Keratinocyte (primary cell): Measurements from ENCODE around the gene VMP1. TPM values are rescaled to one million over a fixed set of nuclear protein-coding genes. Genes with fewer than 3 reads are reported as not detected.
"Not testable (repeated sequence)": the region's sequence is repeated elsewhere in the genome, so short reads cannot be mapped to it uniquely, and the experiment has no call there.

ENCODE experiments used
- DNase-seq: peaks from one replicate; pipeline ENCODE4 v3.0.0-alpha.2; 2011; ENCODE audit warnings: low read depth, missing footprints, low spot score
- FAIRE-seq: peaks from 2 replicates; lab custom pipeline; 2011; peaks lifted over from hg19 to GRCh38; lab: Jason Lieb, UNC
- H2AFZ ChIP-seq: 2 replicates; pipeline ENCODE4 v1.6.0; 2012; ENCODE audit warnings: low read length, control low read depth, inconsistent platforms; ENCODE audit not compliant: control insufficient read depth
- H3K27ac ChIP-seq: 2 replicates; pipeline ENCODE4 v1.5.1; 2011; ENCODE audit warnings: low read length; ENCODE audit not compliant: control insufficient read depth, insufficient read depth
- H3K27me3 ChIP-seq: 3 replicates; pipeline ENCODE4 v1.6.0; 2011; ENCODE audit warnings: low read length; ENCODE audit not compliant: control insufficient read depth, insufficient read depth; ENCODE audit errors: extremely low read depth
- H3K36me3 ChIP-seq, 2 experiments: 2 replicates in 1 of 2; 3 replicates in 1 of 2; pipeline ENCODE4 v1.5.1; 2011; ENCODE audit warnings: low read length in 2 of 2, mild to moderate bottlenecking in 1 of 2; ENCODE audit not compliant: control insufficient read depth in 2 of 2, insufficient read depth in 2 of 2; ENCODE audit errors: extremely low read depth in 1 of 2
- H3K4me1 ChIP-seq: 3 replicates; pipeline ENCODE4 v1.5.1; 2011; ENCODE audit warnings: low read length; ENCODE audit not compliant: control insufficient read depth, insufficient read depth; ENCODE audit errors: extremely low read depth
- H3K4me2 ChIP-seq: 3 replicates; pipeline ENCODE4 v1.6.0; 2011; ENCODE audit warnings: low read depth, low read length; ENCODE audit not compliant: control insufficient read depth, insufficient read depth; ENCODE audit errors: extremely low read depth
- H3K4me3 ChIP-seq, 3 experiments: fragments of 200-600 bp in 1 of 3; sonication (generic) in 1 of 3; 2 replicates in 2 of 3; 3 replicates in 1 of 3; pipeline ENCODE4 v1.5.1; 2011 to 2016; ENCODE audit warnings: low read length in 3 of 3, mild to moderate bottlenecking in 3 of 3, control low read depth in 2 of 3, inconsistent platforms in 1 of 3, low read depth in 1 of 3, mixed read lengths in 1 of 3, mixed run types in 1 of 3, moderate library complexity in 1 of 3; ENCODE audit not compliant: control insufficient read depth in 2 of 3, insufficient read depth in 2 of 3; ENCODE audit errors: extremely low read depth in 1 of 3
- H3K79me2 ChIP-seq: 2 replicates; pipeline ENCODE4 v1.6.0; 2012; ENCODE audit warnings: low read length; ENCODE audit not compliant: control insufficient read depth, insufficient read depth
- H3K9ac ChIP-seq: 3 replicates; pipeline ENCODE4 v1.6.0; 2011; ENCODE audit warnings: low read length; ENCODE audit not compliant: control insufficient read depth, insufficient read depth; ENCODE audit errors: extremely low read depth
- H3K9me1 ChIP-seq: 3 replicates; pipeline ENCODE4 v1.6.0; 2011; ENCODE audit warnings: low read length; ENCODE audit not compliant: control insufficient read depth, insufficient read depth; ENCODE audit errors: extremely low read depth
- H3K9me3 ChIP-seq: 2 replicates; pipeline ENCODE4 v1.5.1; 2012; ENCODE audit warnings: low read depth, low read length; ENCODE audit not compliant: control insufficient read depth
- H4K20me1 ChIP-seq: 3 replicates; pipeline ENCODE4 v1.6.0; 2011; ENCODE audit warnings: low read length; ENCODE audit not compliant: control insufficient read depth, insufficient read depth; ENCODE audit errors: extremely low read depth
- EZH2 ChIP-seq: IDR thresholded peaks from one replicate; pipeline ENCODE4 v1.6.1; 2012; ENCODE audit warnings: inconsistent platforms, mild to moderate bottlenecking, low read length, moderate library complexity
- dilution Hi-C: fragments of 300-500 bp; cut with MboI; formaldehyde crosslinking; loops from one replicate; pipeline ENCODE4 v1.7.0; 2020; ENCODE audit warnings: low sequenced_read_pairs; ENCODE audit not compliant: extremely low pct_ligation_motif_present
- polyA plus RNA-seq, 5 experiments: library from polyadenylated mRNA; depleted of rRNA in 3 of 5; stranded (reverse) in 3 of 5; stranded (forward) in 1 of 5; unstranded in 1 of 5; fragments of >200 nt; gene quantifications; 1 replicate in 1 of 5; 2 replicates in 3 of 5; 3 replicates in 1 of 5; pipeline versions ENCODE4 v1.2.1 to v1.2.3, GENCODE V29; 2011 to 2012; ENCODE audit warnings: missing spikeins in 2 of 5, low read depth in 1 of 5, low replicate concordance in 1 of 5
- TF ChIP-seq, protein P1 (sequence below), 3 experiments: IDR thresholded peaks in 1 of 3; conservative IDR thresholded peaks in 1 of 3; optimal IDR thresholded peaks in 1 of 3; 2 replicates in 2 of 3; 3 replicates in 1 of 3; pipeline versions ENCODE3 to v1.5.1; 2011; ENCODE audit warnings: low read length in 3 of 3, mild to moderate bottlenecking in 3 of 3, moderate library complexity in 2 of 3, control low read depth in 1 of 3, inconsistent platforms in 1 of 3; ENCODE audit not compliant: insufficient read depth in 2 of 3; ENCODE audit errors: extremely low read depth in 1 of 3

VMP1 gene
- polyA plus RNA-seq, 1 donor (not counting 4 experiments of a cell fraction or from before 2014, with no cell fraction given), result 303 TPM

GRCh38 chr17:59848778-59849177 lies 141.3 kb downstream of the VMP1 start:
- no peak overlapping the region for H3K4me3 ChIP-seq

GRCh38 chr17:59850311-59850710 lies 142.9 kb downstream of the VMP1 start:
- H3K27me3 ChIP-seq, H3K9ac ChIP-seq, H2AFZ ChIP-seq, FAIRE-seq, H3K27ac ChIP-seq, DNase-seq, H4K20me1 ChIP-seq, H3K9me3 ChIP-seq, H3K4me3 ChIP-seq, dilution Hi-C loops, H3K4me2 ChIP-seq, H3K36me3 ChIP-seq, H3K9me1 ChIP-seq, H3K79me2 ChIP-seq: not testable (repeated sequence)
- peaks cover 52% of the 10 kb centered on the region for H3K4me1 ChIP-seq

More at GRCh38 chr17:59848778-59849177, 141.3 kb downstream of the VMP1 start:
- H3K4me1 ChIP-seq, result peaks cover 54% of the 10 kb centered on the region
- dilution Hi-C loops, result no loop called here
- DNase-seq (no peak), FAIRE-seq (no peak)
- H3K9ac ChIP-seq, result no peak overlapping the region
- no peaks in the 10 kb centered on the region for H3K9me3 ChIP-seq
- H4K20me1 ChIP-seq, result no peaks in the 10 kb centered on the region
- H3K27me3 ChIP-seq, result no peaks in the 10 kb centered on the region
- no peak for TF ChIP-seq EZH2
- TF ChIP-seq, protein P1, sequence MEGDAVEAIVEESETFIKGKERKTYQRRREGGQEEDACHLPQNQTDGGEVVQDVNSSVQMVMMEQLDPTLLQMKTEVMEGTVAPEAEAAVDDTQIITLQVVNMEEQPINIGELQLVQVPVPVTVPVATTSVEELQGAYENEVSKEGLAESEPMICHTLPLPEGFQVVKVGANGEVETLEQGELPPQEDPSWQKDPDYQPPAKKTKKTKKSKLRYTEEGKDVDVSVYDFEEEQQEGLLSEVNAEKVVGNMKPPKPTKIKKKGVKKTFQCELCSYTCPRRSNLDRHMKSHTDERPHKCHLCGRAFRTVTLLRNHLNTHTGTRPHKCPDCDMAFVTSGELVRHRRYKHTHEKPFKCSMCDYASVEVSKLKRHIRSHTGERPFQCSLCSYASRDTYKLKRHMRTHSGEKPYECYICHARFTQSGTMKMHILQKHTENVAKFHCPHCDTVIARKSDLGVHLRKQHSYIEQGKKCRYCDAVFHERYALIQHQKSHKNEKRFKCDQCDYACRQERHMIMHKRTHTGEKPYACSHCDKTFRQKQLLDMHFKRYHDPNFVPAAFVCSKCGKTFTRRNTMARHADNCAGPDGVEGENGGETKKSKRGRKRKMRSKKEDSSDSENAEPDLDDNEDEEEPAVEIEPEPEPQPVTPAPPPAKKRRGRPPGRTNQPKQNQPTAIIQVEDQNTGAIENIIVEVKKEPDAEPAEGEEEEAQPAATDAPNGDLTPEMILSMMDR (optimal IDR thresholded peaks at IDR 0.05 in 1 of 3, IDR thresholded peaks at IDR 0.05 in 1 of 3, conservative IDR thresholded peaks at IDR 0.05 in 1 of 3; ENCODE audit: extremely low read depth in 1 of 3, insufficient read depth in 2 of 3, low read length in 3 of 3), result no peak
- H3K79me2 ChIP-seq, result no peaks in the 10 kb centered on the region
- H3K27ac ChIP-seq, result no peak overlapping the region
- no peaks in the 10 kb centered on the region for H3K36me3 ChIP-seq
- no peak overlapping the region for H2AFZ ChIP-seq
- no peaks in the 10 kb centered on the region for H3K9me1 ChIP-seq
- H3K4me2 ChIP-seq, result no peak overlapping the region
